ENCODE measurements around the gene JMJD7.

DNA sequence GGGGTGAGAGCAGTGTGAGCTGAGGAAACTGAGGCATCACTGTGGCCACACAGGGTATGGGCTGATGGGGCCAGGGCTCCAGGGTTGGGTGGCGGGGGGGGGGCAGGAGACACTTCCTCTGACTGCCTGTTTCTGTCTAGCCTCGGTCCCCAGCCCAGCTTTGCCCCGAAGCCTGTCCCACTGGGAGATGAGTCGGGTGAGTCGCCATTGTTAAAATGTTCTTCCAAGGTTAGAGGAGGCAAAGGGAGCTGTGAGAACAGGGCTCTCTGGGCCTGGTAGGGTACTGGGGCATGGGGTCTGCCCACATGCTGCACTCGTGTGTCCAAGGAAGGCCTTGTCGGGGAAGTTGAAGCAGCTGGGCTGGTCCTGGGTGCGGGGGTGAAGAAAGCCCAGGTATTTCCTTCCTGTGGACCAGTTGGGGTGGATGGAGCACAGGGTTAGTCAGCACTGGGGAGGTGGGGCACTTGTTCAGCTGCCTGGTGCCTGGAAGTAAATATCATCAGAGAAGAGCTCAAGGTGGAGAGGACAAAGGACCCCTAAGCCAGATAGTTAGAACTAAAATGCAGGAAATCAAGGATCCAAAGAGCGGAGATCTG is 8.3 kb upstream of the JMJD7 start:
- TF ChIP-seq CTCF (IDR thresholded peaks at IDR 0.05; ENCODE audit: borderline replicate concordance, extremely low read depth, low read length, poor library complexity, severe bottlenecking), result no peak
- TF ChIP-seq EZH2 (IDR thresholded peaks at IDR 0.05; ENCODE audit: borderline replicate concordance, low read depth, low read length, severe bottlenecking), result no peak

All from DND-41 (cell line).